Neural progenitor cell (in vitro differentiated cells): Measurements from ENCODE around the gene STARD10. TPM values are rescaled to one million over a fixed set of nuclear protein-coding genes. Genes with fewer than 3 reads are reported as not detected.

Source experiments
- DNase-seq: peaks from one replicate; pipeline ENCODE4 v3.0.0-alpha.2; 2016; ENCODE audit warnings: low spot score
- H2AFZ ChIP-seq: fragments of 200-600 bp; sonication (generic); replicated peaks from 2 replicates; pipeline ENCODE4 v1.6.1; 2016; ENCODE audit warnings: antibody characterized with exemption
- H3F3A ChIP-seq: fragments of 200-600 bp; sonication (generic); 2 replicates; pipeline ENCODE4 v1.6.1; 2016; ENCODE audit warnings: antibody characterized with exemption, low read depth
- H3K27ac ChIP-seq: fragments of 200-600 bp; sonication (generic); 2 replicates; pipeline ENCODE4 v1.5.1; 2016; ENCODE audit warnings: mild to moderate bottlenecking
- H3K27me3 ChIP-seq: fragments of 200-600 bp; sonication (generic); 2 replicates; pipeline ENCODE4 v1.6.1; 2016; ENCODE audit warnings: mild to moderate bottlenecking, moderate library complexity
- H3K36me3 ChIP-seq: fragments of 200-600 bp; sonication (generic); 2 replicates; pipeline ENCODE4 v1.5.1; 2016
- H3K4me1 ChIP-seq: fragments of 200-600 bp; sonication (generic); 2 replicates; pipeline ENCODE4 v1.6.1; 2016; ENCODE audit warnings: mixed run types
- H3K4me2 ChIP-seq: fragments of 200-600 bp; sonication (generic); 2 replicates; pipeline ENCODE4 v1.6.1; 2016
- H3K4me3 ChIP-seq: fragments of 200-600 bp; sonication (generic); 2 replicates; pipeline ENCODE4 v1.5.1; 2016
- H3K79me2 ChIP-seq: fragments of 200-600 bp; sonication (generic); 2 replicates; pipeline ENCODE4 v1.6.1; 2016; ENCODE audit warnings: low read depth
- H3K9ac ChIP-seq: fragments of 200-600 bp; sonication (generic); 2 replicates; pipeline ENCODE4 v1.6.1; 2016
- H3K9me3 ChIP-seq: fragments of 200-600 bp; sonication (generic); 2 replicates; pipeline ENCODE4 v1.5.1; 2016; ENCODE audit warnings: low read depth
- H4K20me1 ChIP-seq: fragments of 200-600 bp; sonication (generic); 2 replicates; pipeline ENCODE4 v1.6.1; 2016; ENCODE audit warnings: low read depth
- H3K27ac Mint-ChIP-seq: 3 replicates; pipeline ENCODE4 v1.8.0; 2021; ENCODE audit warnings: mixed read lengths
- H3K27me3 Mint-ChIP-seq: 2 replicates; pipeline ENCODE4 v1.8.0; 2022; ENCODE audit warnings: low read depth, mild to moderate bottlenecking, inconsistent platforms, moderate library complexity, mixed read lengths; ENCODE audit not compliant: insufficient read depth
- H3K36me3 Mint-ChIP-seq: 3 replicates; pipeline ENCODE4 v1.8.0; 2021; ENCODE audit warnings: mixed read lengths
- H3K4me1 Mint-ChIP-seq: 3 replicates; pipeline ENCODE4 v1.8.0; 2021; ENCODE audit warnings: mixed read lengths
- H3K4me3 Mint-ChIP-seq: 3 replicates; pipeline ENCODE4 v1.8.0; 2021; ENCODE audit warnings: mild to moderate bottlenecking, moderate library complexity, mixed read lengths
- H3K9me3 Mint-ChIP-seq: 3 replicates; pipeline ENCODE4 v1.8.0; 2020; ENCODE audit warnings: mixed read lengths
- CTCF ChIP-seq: fragments of 200-600 bp; sonication (generic); IDR thresholded peaks from 2 replicates; pipeline ENCODE4 v1.5.1; 2017; ENCODE audit warnings: antibody characterized with exemption, mild to moderate bottlenecking
- EZH2 ChIP-seq: fragments of 200-600 bp; sonication (generic); IDR thresholded peaks from 2 replicates; pipeline ENCODE4 v1.6.1; 2017; ENCODE audit warnings: antibody characterized with exemption, mild to moderate bottlenecking, moderate library complexity
- EZH2phosphoT487 ChIP-seq: fragments of 200-600 bp; sonication (generic); IDR thresholded peaks from 2 replicates; pipeline ENCODE4 v1.6.1; 2017; ENCODE audit warnings: antibody characterized with exemption
- total RNA-seq: library from RNA; depleted of rRNA; stranded (reverse); fragments of >200 nt; gene quantifications from 2 replicates; pipeline ENCODE4 v1.2.3, GENCODE V29; 2015; ENCODE audit warnings: low replicate concordance

STARD10 gene
- total RNA-seq, 1 donor from 2014 or later: 13.0 TPM

DNA sequence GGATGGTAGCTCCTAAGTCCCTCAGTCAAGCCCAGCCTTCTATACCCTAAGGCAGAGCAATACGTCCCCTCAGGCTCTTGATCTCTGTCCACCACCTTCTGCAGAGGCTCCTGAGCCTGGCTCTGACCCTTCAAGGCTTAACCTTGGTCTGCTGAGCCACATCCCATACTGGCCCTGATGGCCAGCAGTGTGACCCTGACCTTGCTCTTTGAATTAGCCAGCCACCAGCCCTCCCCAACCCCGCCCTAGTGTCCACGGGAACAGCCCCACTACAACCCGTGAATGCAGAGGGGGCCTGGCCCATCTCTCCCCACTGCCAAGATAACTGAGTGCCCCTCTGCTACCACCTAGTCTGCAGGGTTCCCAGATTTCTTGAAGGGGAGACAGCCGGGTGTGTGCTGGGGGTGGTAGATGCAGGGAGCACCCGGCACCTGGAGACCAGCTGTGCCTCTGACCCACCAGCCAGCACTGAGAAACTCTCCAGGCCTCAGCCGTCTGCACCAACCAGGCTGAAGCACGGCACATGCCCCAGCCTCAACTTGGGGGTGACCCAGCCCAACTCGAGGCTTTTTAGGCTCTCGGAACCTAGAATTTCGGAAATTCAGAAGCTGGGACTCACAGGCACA lies 47.8 kb downstream of the STARD10 start:
- no peaks in the 10 kb centered on the region for H3K9me3 ChIP-seq
- no peaks in the 10 kb centered on the region for H3K9me3 Mint-ChIP-seq
- H4K20me1 ChIP-seq: peaks cover 8% of the 10 kb centered on the region
- H3K36me3 Mint-ChIP-seq: peaks cover 2% of the 10 kb centered on the region
- no peaks in the 10 kb centered on the region for H3F3A ChIP-seq
- H3K27ac Mint-ChIP-seq: no peak overlapping the region
- no peak overlapping the region for H3K9ac ChIP-seq
- no peak overlapping the region for H3K27ac ChIP-seq
- no peak for DNase-seq
- H3K27me3 Mint-ChIP-seq: no peaks in the 10 kb centered on the region
- no peaks in the 10 kb centered on the region for H3K27me3 ChIP-seq
- H3K4me3 ChIP-seq: no peak overlapping the region
- no peaks in the 10 kb centered on the region for H3K36me3 ChIP-seq
- H3K4me3 Mint-ChIP-seq: no peak overlapping the region
- peaks cover 27% of the 10 kb centered on the region for H3K4me1 Mint-ChIP-seq
- peaks cover 14% of the 10 kb centered on the region for H3K4me1 ChIP-seq
- TF ChIP-seq EZH2: no peak
- TF ChIP-seq CTCF: no peak
- TF ChIP-seq EZH2phosphoT487: no peak
- H3K79me2 ChIP-seq: peaks cover 7% of the 10 kb centered on the region
- no peak overlapping the region for H2AFZ ChIP-seq
- no peak overlapping the region for H3K4me2 ChIP-seq

- Histone ChIP-seq H3K27me3 (no peaks in the 10 kb centered on the region), H3K36me3 (no peaks in the 10 kb centered on the region), H3K4me1 (peaks cover 10% of the 10 kb centered on the region), H3K79me2 (peaks cover 2% of the 10 kb centered on the region), H3K9me3 (no peaks in the 10 kb centered on the region), H3F3A (no peaks in the 10 kb centered on the region), H3K4me3 (no peak overlapping the region), H3K4me2 (no peak overlapping the region), H3K27ac (no peak overlapping the region), H2AFZ (no peak overlapping the region), H3K9ac (no peak overlapping the region), H4K20me1 (peaks cover 8% of the 10 kb centered on the region)
- Mint-ChIP-seq H3K4me3 (no peak overlapping the region), H3K36me3 (peaks cover 2% of the 10 kb centered on the region), H3K9me3 (no peaks in the 10 kb centered on the region), H3K4me1 (peaks cover 26% of the 10 kb centered on the region), H3K27ac (no peak overlapping the region), H3K27me3 (no peaks in the 10 kb centered on the region)
- no peak for DNase-seq
- no peak for TF ChIP-seq CTCF
- TF ChIP-seq EZH2: no peak
- TF ChIP-seq EZH2phosphoT487: no peak
These were observed 48.3 kb downstream of the STARD10 start for GRCh38 chr11:72745511-72745910.

DNA sequence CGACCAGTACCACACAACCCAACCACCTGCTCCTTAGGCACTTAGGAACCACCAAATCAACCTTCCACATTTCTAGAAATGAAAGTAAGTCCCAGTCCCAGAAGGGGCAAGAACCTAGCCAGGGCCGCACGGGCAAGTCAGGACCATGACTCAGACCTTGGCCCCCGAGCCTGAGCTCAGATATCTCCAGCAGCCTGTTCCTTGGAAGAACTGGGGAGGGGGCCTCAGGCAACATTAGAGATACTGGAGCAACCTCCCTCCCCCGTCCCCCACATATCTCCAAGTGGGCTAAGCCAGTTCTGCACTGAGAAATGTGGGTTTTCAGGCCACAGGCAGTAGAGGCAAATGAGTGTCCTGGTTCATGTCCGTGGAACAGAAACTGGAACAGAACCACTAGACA lies 49.4 kb downstream of the STARD10 start:
- Mint-ChIP-seq H3K4me1 (peaks cover 29% of the 10 kb centered on the region), H3K27me3 (no peaks in the 10 kb centered on the region), H3K27ac (peak overlapping the region; percentile 74), H3K9me3 (no peaks in the 10 kb centered on the region), H3K36me3 (peaks cover 2% of the 10 kb centered on the region), H3K4me3 (no peak overlapping the region)
- Histone ChIP-seq H2AFZ (no peak overlapping the region), H3K4me3 (no peak overlapping the region), H4K20me1 (peaks cover 8% of the 10 kb centered on the region), H3K27ac (no peak overlapping the region), H3K79me2 (peaks cover 6% of the 10 kb centered on the region), H3K9ac (no peak overlapping the region), H3K4me1 (peaks cover 10% of the 10 kb centered on the region), H3F3A (no peaks in the 10 kb centered on the region), H3K36me3 (no peaks in the 10 kb centered on the region), H3K4me2 (no peak overlapping the region), H3K9me3 (no peaks in the 10 kb centered on the region), H3K27me3 (no peaks in the 10 kb centered on the region)
- no peak for DNase-seq
- no peak for TF ChIP-seq EZH2phosphoT487
- TF ChIP-seq CTCF: no peak
- TF ChIP-seq EZH2: no peak
